ENCODE results near the gene CDC42BPB. TPM values are rescaled to one million over a fixed set of nuclear protein-coding genes. Genes with fewer than 3 reads are reported as not detected.

The CDC42BPB gene
- total RNA-seq, 1 donor from 2014 or later: 1.6 TPM

- Mint-ChIP-seq H3K4me3 (no peak overlapping the region), H3K36me3 (ENCODE audit: low read depth) (no peaks in the 10 kb centered on the region), H3K4me1 (ENCODE audit: low read depth) (no peaks in the 10 kb centered on the region), H3K27me3 (ENCODE audit: insufficient read depth) (peaks cover 2% of the 10 kb centered on the region), H3K27ac (no peak overlapping the region), H3K9me3 (no peaks in the 10 kb centered on the region)
- intact Hi-C loops (cut with micrococcal nuclease): no loop called here
- DNase-seq (ENCODE audit: low spot score): no peak
These were observed 119.8 kb downstream of the CDC42BPB start for GRCh38 chr14:102937331-102938175.

DNA sequence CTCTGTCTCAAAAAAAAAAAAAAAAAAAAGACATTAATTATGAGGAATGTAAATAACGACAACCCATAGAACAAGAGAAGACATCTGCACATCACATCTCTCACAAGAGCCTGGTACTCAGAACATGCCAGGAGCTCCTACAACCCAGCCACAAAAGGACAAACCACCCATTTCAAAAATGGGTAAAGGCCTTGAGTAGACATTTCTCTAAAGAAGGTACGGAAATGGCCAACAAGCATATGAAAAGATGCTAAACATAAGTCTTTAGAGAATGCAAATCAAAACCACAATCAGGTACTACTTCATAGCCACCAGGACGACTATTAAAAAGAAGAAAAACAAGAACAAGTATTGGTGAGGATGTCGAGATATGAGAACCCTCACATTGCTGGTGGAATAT is 121.6 kb downstream of the CDC42BPB start:
- H3K36me3 Mint-ChIP-seq (ENCODE audit: low read depth): no peaks in the 10 kb centered on the region
- no peak overlapping the region for H3K27ac Mint-ChIP-seq
- no peak for DNase-seq (ENCODE audit: low spot score)
- H3K27me3 Mint-ChIP-seq (ENCODE audit: insufficient read depth): peaks cover 13% of the 10 kb centered on the region
- H3K4me1 Mint-ChIP-seq (ENCODE audit: low read depth): no peaks in the 10 kb centered on the region
- no peak overlapping the region for H3K4me3 Mint-ChIP-seq
- intact Hi-C loops (cut with micrococcal nuclease): no loop called here
- no peaks in the 10 kb centered on the region for H3K9me3 Mint-ChIP-seq

GRCh38 chr14:102933618-102934231 is 123.6 kb downstream of the CDC42BPB start:
- intact Hi-C loops (cut with micrococcal nuclease): no loop called here
- Mint-ChIP-seq H3K9me3 (no peaks in the 10 kb centered on the region), H3K4me1 (ENCODE audit: low read depth) (no peaks in the 10 kb centered on the region), H3K27ac (no peak overlapping the region), H3K27me3 (ENCODE audit: insufficient read depth) (peaks cover 13% of the 10 kb centered on the region), H3K36me3 (ENCODE audit: low read depth) (no peaks in the 10 kb centered on the region), H3K4me3 (no peak overlapping the region)
- no peak for DNase-seq (ENCODE audit: low spot score)

GRCh38 chr14:102932484-102933248 is 124.7 kb downstream of the CDC42BPB start:
- no peak for DNase-seq (ENCODE audit: low spot score)
- Mint-ChIP-seq H3K36me3 (ENCODE audit: low read depth) (no peaks in the 10 kb centered on the region), H3K27ac (no peak overlapping the region), H3K27me3 (ENCODE audit: insufficient read depth) (peaks cover 16% of the 10 kb centered on the region), H3K4me1 (ENCODE audit: low read depth) (no peaks in the 10 kb centered on the region), H3K4me3 (no peak overlapping the region), H3K9me3 (no peaks in the 10 kb centered on the region)
- intact Hi-C loops (cut with micrococcal nuclease): no loop called here

- Mint-ChIP-seq H3K27me3 (ENCODE audit: insufficient read depth) (peaks cover 22% of the 10 kb centered on the region), H3K4me3 (no peak overlapping the region), H3K36me3 (ENCODE audit: low read depth) (no peaks in the 10 kb centered on the region), H3K27ac (no peak overlapping the region), H3K9me3 (no peaks in the 10 kb centered on the region), H3K4me1 (ENCODE audit: low read depth) (no peaks in the 10 kb centered on the region)
- intact Hi-C loops (cut with micrococcal nuclease): no loop called here
- no peak for DNase-seq (ENCODE audit: low spot score)
These were observed 125.6 kb downstream of the CDC42BPB start for GRCh38 chr14:102931580-102932285.

GRCh38 chr14:102930753-102931579 is 126.4 kb downstream of the CDC42BPB start:
- Mint-ChIP-seq H3K9me3 (no peaks in the 10 kb centered on the region), H3K4me1 (ENCODE audit: low read depth) (no peaks in the 10 kb centered on the region), H3K4me3 (no peak overlapping the region), H3K27ac (no peak overlapping the region), H3K36me3 (ENCODE audit: low read depth) (no peaks in the 10 kb centered on the region), H3K27me3 (ENCODE audit: insufficient read depth) (peaks cover 30% of the 10 kb centered on the region)
- DNase-seq (ENCODE audit: low spot score): no peak
- intact Hi-C loops (cut with micrococcal nuclease): no loop called here

GRCh38 chr14:102930138-102930752 is 127.1 kb downstream of the CDC42BPB start:
- H3K9me3 Mint-ChIP-seq: no peaks in the 10 kb centered on the region
- no peak for DNase-seq (ENCODE audit: low spot score)
- no peak overlapping the region for H3K4me3 Mint-ChIP-seq
- peaks cover 33% of the 10 kb centered on the region for H3K27me3 Mint-ChIP-seq (ENCODE audit: insufficient read depth)
- intact Hi-C loops (cut with micrococcal nuclease): no loop called here
- H3K36me3 Mint-ChIP-seq (ENCODE audit: low read depth): no peaks in the 10 kb centered on the region
- no peaks in the 10 kb centered on the region for H3K4me1 Mint-ChIP-seq (ENCODE audit: low read depth)
- H3K27ac Mint-ChIP-seq: no peak overlapping the region

DNA sequence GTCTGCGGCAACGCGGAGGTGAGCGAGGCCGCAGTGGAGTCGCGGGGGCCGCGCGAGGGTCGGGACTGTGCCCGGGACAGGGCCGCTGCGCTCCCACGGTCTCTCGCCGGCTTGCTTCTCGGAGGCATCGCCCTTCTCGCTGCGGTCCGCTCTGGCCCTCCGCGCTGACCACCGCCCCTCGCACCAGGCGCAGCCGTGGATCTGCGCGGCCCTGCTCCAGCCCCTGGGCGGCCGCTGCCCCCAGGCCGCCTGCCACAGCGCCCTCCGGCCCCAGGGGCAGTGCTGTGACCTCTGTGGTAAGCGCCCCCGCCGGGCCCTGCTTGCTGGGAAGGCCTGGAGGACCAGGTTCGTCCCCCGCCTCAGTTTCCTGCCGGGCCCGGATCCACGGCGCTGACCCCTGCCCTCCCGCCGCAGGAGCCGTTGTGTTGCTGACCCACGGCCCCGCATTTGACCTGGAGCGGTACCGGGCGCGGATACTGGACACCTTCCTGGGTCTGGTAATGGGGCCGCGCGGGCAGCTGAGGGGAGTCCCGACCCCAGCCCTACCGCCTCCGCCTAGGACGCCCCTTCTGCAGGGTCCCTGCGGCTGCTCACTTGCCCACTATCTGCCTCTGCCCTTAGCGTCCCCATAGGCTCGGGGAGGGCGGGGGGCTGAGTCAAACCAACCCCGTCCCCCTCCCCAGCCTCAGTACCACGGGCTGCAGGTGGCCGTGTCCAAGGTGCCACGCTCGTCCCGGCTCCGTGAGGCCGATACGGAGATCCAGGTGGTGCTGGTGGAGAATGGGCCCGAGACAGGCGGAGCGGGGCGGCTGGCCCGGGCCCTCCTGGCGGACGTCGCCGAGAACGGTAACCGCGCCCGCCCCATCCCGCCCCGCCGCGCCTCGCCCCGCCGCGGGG is 127.9 kb downstream of the CDC42BPB start:
- Mint-ChIP-seq H3K4me1 (ENCODE audit: low read depth) (no peaks in the 10 kb centered on the region), H3K36me3 (ENCODE audit: low read depth) (no peaks in the 10 kb centered on the region), H3K4me3 (no peak overlapping the region), H3K27me3 (ENCODE audit: insufficient read depth) (peaks cover 38% of the 10 kb centered on the region), H3K9me3 (no peaks in the 10 kb centered on the region), H3K27ac (no peak overlapping the region)
- intact Hi-C loops (cut with micrococcal nuclease): no loop called here
- no peak for DNase-seq (ENCODE audit: low spot score)

GRCh38 chr14:102928412-102929240 is 128.7 kb downstream of the CDC42BPB start:
- intact Hi-C loops (cut with micrococcal nuclease): no loop called here
- no peaks in the 10 kb centered on the region for H3K36me3 Mint-ChIP-seq (ENCODE audit: low read depth)
- H3K27me3 Mint-ChIP-seq (ENCODE audit: insufficient read depth): peaks cover 43% of the 10 kb centered on the region
- peak overlapping the region; percentile 30 for H3K4me3 Mint-ChIP-seq
- DNase-seq (ENCODE audit: low spot score): peak; percentile 51
- no peaks in the 10 kb centered on the region for H3K4me1 Mint-ChIP-seq (ENCODE audit: low read depth)
- no peaks in the 10 kb centered on the region for H3K9me3 Mint-ChIP-seq
- H3K27ac Mint-ChIP-seq: no peak overlapping the region

GRCh38 chr14:102927878-102928411 is 129.4 kb downstream of the CDC42BPB start:
- no peak for DNase-seq (ENCODE audit: low spot score)
- H3K27ac Mint-ChIP-seq: no peak overlapping the region
- H3K4me3 Mint-ChIP-seq: no peak overlapping the region
- H3K4me1 Mint-ChIP-seq (ENCODE audit: low read depth): no peaks in the 10 kb centered on the region
- H3K27me3 Mint-ChIP-seq (ENCODE audit: insufficient read depth): peaks cover 43% of the 10 kb centered on the region
- H3K9me3 Mint-ChIP-seq: no peaks in the 10 kb centered on the region
- no peaks in the 10 kb centered on the region for H3K36me3 Mint-ChIP-seq (ENCODE audit: low read depth)
- intact Hi-C loops (cut with micrococcal nuclease): no loop called here
